Lower leg skin (tissue), 3 donors: ENCODE measurements around the gene ZNF512.
"Not testable (repeated sequence)": the region's sequence is repeated elsewhere in the genome, so short reads cannot be mapped to it uniquely, and the experiment has no call there.

Experiments
- CTCF ChIP-seq, 3 donors: fragments of 450-650 bp; IDR thresholded peaks; one replicate each; pipeline ENCODE4 v1.5.1; 2016; ENCODE audit warnings: antibody characterized with exemption in 3 of 3, mild to moderate bottlenecking in 3 of 3, moderate library complexity in 2 of 3
- POLR2A ChIP-seq, 2 donors: fragments of 450-650 bp; IDR thresholded peaks; one replicate each; pipeline ENCODE4 v1.6.1; 2016 to 2017; ENCODE audit warnings: antibody characterized with exemption in 2 of 2, mild to moderate bottlenecking in 1 of 2, moderate library complexity in 1 of 2

- TF ChIP-seq CTCF, POLR2A (IDR thresholded peaks at IDR 0.05): not testable (repeated sequence)
Observed at GRCh38 chr2:27538839-27539450, 43.9 kb upstream of the ZNF512 start.
